CD14-positive monocyte (primary cell): ENCODE results near the gene LRRC10B. TPM values are rescaled to one million over a fixed set of nuclear protein-coding genes. Genes with fewer than 3 reads are reported as not detected.

Source experiments
- DNase-seq, 3 donors: peaks; one replicate each; pipeline ENCODE4 v3.0.0-alpha.2; 2011 to 2022
- H2AFZ ChIP-seq: 2 replicates; pipeline ENCODE4 v1.6.0; 2012; ENCODE audit warnings: mild to moderate bottlenecking, low read depth, low read length, inconsistent platforms; ENCODE audit not compliant: insufficient read depth, poor library complexity, severe bottlenecking
- H3K27ac ChIP-seq, 2 donors: 1 replicate in 1 of 2; 2 replicates in 1 of 2; pipeline ENCODE4 v1.5.1; 2012 to 2013; ENCODE audit warnings: low read length in 2 of 2, control low read depth in 1 of 2, inconsistent platforms in 1 of 2, low read depth in 1 of 2, mild to moderate bottlenecking in 1 of 2
- H3K27me3 ChIP-seq, 2 donors: one replicate each; pipeline versions ENCODE4 v1.6.0 to v1.6.1; 2011 to 2013; ENCODE audit warnings: low read length in 2 of 2; ENCODE audit not compliant: control insufficient read depth in 2 of 2, insufficient read depth in 2 of 2
- H3K36me3 ChIP-seq, 2 donors: replicated peaks in 1 of 2; 1 replicate in 1 of 2; 2 replicates in 1 of 2; pipeline versions ENCODE4 v1.5.1 to v1.6.1; 2012 to 2013; ENCODE audit warnings: low read length in 2 of 2, control low read depth in 1 of 2, inconsistent platforms in 1 of 2, mild to moderate bottlenecking in 1 of 2; ENCODE audit not compliant: insufficient read depth in 2 of 2, control insufficient read depth in 1 of 2
- H3K4me1 ChIP-seq, 2 donors: 1 replicate in 1 of 2; 2 replicates in 1 of 2; pipeline versions ENCODE4 v1.5.1 to v1.6.1; 2012 to 2013; ENCODE audit warnings: low read length in 2 of 2, control low read depth in 1 of 2, inconsistent platforms in 1 of 2, mild to moderate bottlenecking in 1 of 2, moderate library complexity in 1 of 2; ENCODE audit not compliant: insufficient read depth in 2 of 2, control insufficient read depth in 1 of 2
- H3K4me2 ChIP-seq: replicated peaks from 2 replicates; pipeline ENCODE3; 2012; ENCODE audit warnings: low read length, moderate library complexity, mild to moderate bottlenecking; ENCODE audit not compliant: poor library complexity, severe bottlenecking; ENCODE audit errors: extremely low read depth
- H3K4me3 ChIP-seq, 3 experiments: fragments of 200-600 bp in 1 of 3; sonication (generic) in 1 of 3; replicated peaks in 1 of 3; 1 replicate in 2 of 3; 2 replicates in 1 of 3; pipeline ENCODE4 v1.5.1; 2011 to 2013; ENCODE audit warnings: low read length in 3 of 3, mild to moderate bottlenecking in 3 of 3, control low read depth in 2 of 3, low read depth in 2 of 3, inconsistent platforms in 1 of 3, moderate library complexity in 1 of 3
- H3K79me2 ChIP-seq: 2 replicates; pipeline ENCODE4 v1.6.0; 2012; ENCODE audit warnings: mild to moderate bottlenecking, control low read depth, inconsistent platforms, low read length, moderate library complexity; ENCODE audit not compliant: insufficient read depth
- H3K9ac ChIP-seq: 2 replicates; pipeline ENCODE4 v1.6.0; 2017; ENCODE audit warnings: low read length, mild to moderate bottlenecking; ENCODE audit not compliant: insufficient read depth, poor library complexity, severe bottlenecking
- H3K9me3 ChIP-seq, 2 donors: replicated peaks in 1 of 2; 1 replicate in 1 of 2; 2 replicates in 1 of 2; pipeline versions ENCODE4 v1.5.1 to v1.6.1; 2012 to 2013; ENCODE audit warnings: low read length in 2 of 2, control low read depth in 1 of 2; ENCODE audit not compliant: control insufficient read depth in 1 of 2, insufficient read depth in 1 of 2
- H4K20me1 ChIP-seq: 2 replicates; pipeline ENCODE4 v1.6.0; 2012; ENCODE audit warnings: mild to moderate bottlenecking, low read length, control low read depth, moderate library complexity; ENCODE audit not compliant: insufficient read depth
- H3K27ac Mint-ChIP-seq, 7 donors: one replicate each; pipeline ENCODE4 v1.8.0; 2020; ENCODE audit warnings: mild to moderate bottlenecking in 7 of 7, mixed read lengths in 7 of 7, moderate library complexity in 6 of 7, inconsistent platforms in 2 of 7
- H3K27me3 Mint-ChIP-seq, 3 donors: one replicate each; pipeline ENCODE4 v1.8.0; 2021 to 2022; ENCODE audit warnings: low read depth in 3 of 3, mild to moderate bottlenecking in 3 of 3, mixed read lengths in 3 of 3, moderate library complexity in 3 of 3, inconsistent platforms in 1 of 3
- H3K36me3 Mint-ChIP-seq, 2 donors: one replicate each; pipeline ENCODE4 v1.8.0; 2020; ENCODE audit warnings: mixed read lengths in 2 of 2, inconsistent platforms in 1 of 2, mild to moderate bottlenecking in 1 of 2
- H3K4me1 Mint-ChIP-seq: one replicate; pipeline ENCODE4 v1.8.0; 2020; ENCODE audit warnings: mild to moderate bottlenecking, mixed read lengths
- H3K4me3 Mint-ChIP-seq, 2 donors: one replicate each; pipeline ENCODE4 v1.8.0; 2020; ENCODE audit warnings: mild to moderate bottlenecking in 2 of 2, mixed read lengths in 2 of 2, moderate library complexity in 1 of 2
- H3K9me3 Mint-ChIP-seq, 7 donors: one replicate each; pipeline ENCODE4 v1.8.0; 2020 to 2022; ENCODE audit warnings: mixed read lengths in 7 of 7, mild to moderate bottlenecking in 6 of 7, moderate library complexity in 6 of 7, inconsistent platforms in 2 of 7
- CTCF ChIP-seq: fragments of 200-600 bp; IDR thresholded peaks from one replicate; pipeline ENCODE4 v1.8.0; 2022; ENCODE audit warnings: antibody characterized with exemption, mild to moderate bottlenecking
- WGBS: methylation state at CpG from one replicate; pipeline ENCODE4 v1.1.5; 2013; ENCODE audit warnings: missing lambda C conversion rate; ENCODE audit not compliant: insufficient coverage; 5-methylcytosine and 5-hydroxymethylcytosine counted together
- intact Hi-C, 2 donors: fragments of 100-400 bp; cut with micrococcal nuclease; formaldehyde crosslinking; loops; one replicate each; pipeline versions ENCODE4 v1.15.0 to v1.15.1; 2023
- polyA plus RNA-seq, 3 donors: library from polyadenylated mRNA; depleted of rRNA in 1 of 3; unstranded in 2 of 3; stranded (reverse) in 1 of 3; fragments of 300-500 nt in 2 of 3; fragments of >200 nt in 1 of 3; fragmentation: Illumina TruSeq in 2 of 3; gene quantifications; 1 replicate in 2 of 3; 2 replicates in 1 of 3; pipeline ENCODE4 v1.2.3, GENCODE V29; 2012 to 2021

Gene LRRC10B
- polyA plus RNA-seq, 3 donors, result not detected

DNA sequence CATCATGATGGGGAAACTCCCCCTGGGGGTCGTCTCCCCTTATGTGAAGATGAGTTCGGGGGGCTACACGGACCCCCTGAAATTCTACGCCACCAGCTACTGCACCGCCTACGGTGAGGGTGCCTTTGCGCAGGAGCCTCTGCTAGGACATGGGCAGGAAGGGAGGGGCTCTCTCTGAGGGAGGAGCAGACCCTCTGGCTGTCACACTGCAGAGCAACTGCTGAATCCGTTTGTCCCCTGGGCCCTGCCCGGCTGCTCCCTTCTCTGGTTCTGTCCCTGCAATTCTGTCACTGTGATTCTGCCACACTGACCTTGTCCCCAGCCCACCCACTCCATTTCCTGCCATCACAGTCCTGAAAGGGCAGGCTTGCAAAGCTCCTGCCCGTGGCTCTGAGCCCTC lies 26.7 kb upstream of the LRRC10B start:
- no peak for TF ChIP-seq CTCF
- H2AFZ ChIP-seq, result no peak overlapping the region
- DNase-seq, result no peak
- no peak overlapping the region for H3K4me3 Mint-ChIP-seq
- no peak overlapping the region for H3K4me2 ChIP-seq
- H3K27me3 Mint-ChIP-seq, result peaks cover 0 to 6% (median 1%) of the 10 kb centered on the region in 3 donors
- no peaks in the 10 kb centered on the region for H3K9me3 ChIP-seq
- no peak overlapping the region for H3K4me3 ChIP-seq
- H3K4me1 Mint-ChIP-seq, result no peaks in the 10 kb centered on the region
- H3K27ac Mint-ChIP-seq, result no peak overlapping the region
- H3K9me3 Mint-ChIP-seq, result peaks cover 0 to 3% (median 0%) of the 10 kb centered on the region in 7 donors
- WGBS, result 93% methylated on average over 9 of the region's 10 CpGs
- H3K79me2 ChIP-seq, result no peaks in the 10 kb centered on the region
- H4K20me1 ChIP-seq, result no peaks in the 10 kb centered on the region
- no peak overlapping the region for H3K9ac ChIP-seq
- no peaks in the 10 kb centered on the region for H3K36me3 Mint-ChIP-seq
- no peaks in the 10 kb centered on the region for H3K27me3 ChIP-seq
- intact Hi-C loops, result loop anchor here in 1 of 2 donors (10.0 kb wide), 1 partner anchor 153 kb away; no protein-coding TSS in a partner anchor
- H3K36me3 ChIP-seq, result no peaks in the 10 kb centered on the region
- H3K4me1 ChIP-seq, result no peaks in the 10 kb centered on the region
- no peak overlapping the region for H3K27ac ChIP-seq

DNA sequence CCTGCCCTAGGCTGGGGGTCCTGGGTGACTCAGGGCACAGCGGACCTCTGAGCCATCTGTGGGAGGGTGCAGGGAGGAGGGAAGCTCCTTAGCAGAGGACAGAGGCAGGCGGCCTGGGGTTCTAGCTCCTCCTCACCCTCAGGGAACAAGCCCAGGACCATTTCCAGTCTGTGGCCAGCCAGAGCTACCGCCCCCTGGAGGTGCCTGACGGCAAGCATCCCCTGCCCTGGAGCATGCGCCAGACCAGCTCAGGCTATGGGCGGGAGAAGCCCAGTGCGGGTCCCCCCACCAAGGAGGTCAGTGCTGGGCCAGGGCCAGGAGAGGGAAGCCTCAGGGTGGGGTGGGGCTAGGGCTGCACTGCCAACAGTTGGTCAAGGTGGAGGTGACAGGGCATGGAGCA lies 26.0 kb upstream of the LRRC10B start:
- Mint-ChIP-seq H3K4me1 (no peaks in the 10 kb centered on the region), H3K27me3 (peaks cover 0 to 8% (median 1%) of the 10 kb centered on the region in 3 donors), H3K36me3 (peaks cover 0 to 3% of the 10 kb centered on the region in 2 donors), H3K27ac (no peak overlapping the region), H3K9me3 (peaks cover 0 to 1% (median 0%) of the 10 kb centered on the region in 7 donors), H3K4me3 (no peak overlapping the region)
- DNase-seq, result no peak
- H3K27ac ChIP-seq, result no peak overlapping the region
- intact Hi-C loops, result loop anchor here in 1 of 2 donors (10.0 kb wide), 1 partner anchor 152 kb away; no protein-coding TSS in a partner anchor
- H3K79me2 ChIP-seq, result no peaks in the 10 kb centered on the region
- no peaks in the 10 kb centered on the region for H4K20me1 ChIP-seq
- H3K27me3 ChIP-seq, result no peaks in the 10 kb centered on the region
- no peaks in the 10 kb centered on the region for H3K4me1 ChIP-seq
- WGBS, result 45% methylated on average over 5 of the region's 7 CpGs
- no peak overlapping the region for H3K9ac ChIP-seq
- no peaks in the 10 kb centered on the region for H3K36me3 ChIP-seq
- H3K9me3 ChIP-seq, result no peaks in the 10 kb centered on the region
- no peak overlapping the region for H3K4me3 ChIP-seq
- H3K4me2 ChIP-seq, result no peak overlapping the region
- TF ChIP-seq CTCF, result peak; percentile 54
- H2AFZ ChIP-seq, result no peak overlapping the region
